Activated B cell treated with CpG ODN at 0.5 μM for 24 hours (primary cell): ENCODE measurements around the gene ZNF282. TPM values are rescaled to one million over a fixed set of nuclear protein-coding genes. Genes with fewer than 3 reads are reported as not detected.

Source experiments
- ATAC-seq: fragments of 200-7000 bp; cut with Tn5 transposase; one replicate; pipeline ENCODE4 v1.10.0; 2021; ENCODE audit warnings: low read depth, mild to moderate bottlenecking, moderate library complexity
- CTCF ChIA-PET: fragments of 350-600 bp; sonication (Branson Sonifier 250); formaldehyde crosslinking; loops from one replicate; lab custom pipeline; 2021; ENCODE audit warnings: antibody characterized with exemption; lab: Charles Lee
- POLR2A ChIA-PET: fragments of 350-600 bp; sonication (Branson Sonifier 250); formaldehyde crosslinking; loops from one replicate; lab custom pipeline; 2021; ENCODE audit warnings: antibody characterized with exemption; lab: Charles Lee
- DNase-seq: peaks from one replicate; pipeline ENCODE4 v3.0.0; 2022
- H3K27ac Mint-ChIP-seq: one replicate; pipeline ENCODE4 v1.8.0; 2020; ENCODE audit warnings: mixed read lengths
- H3K27me3 Mint-ChIP-seq: one replicate; pipeline ENCODE4 v1.8.0; 2021; ENCODE audit warnings: mixed read lengths
- H3K36me3 Mint-ChIP-seq: one replicate; pipeline ENCODE4 v1.8.0; 2021; ENCODE audit warnings: low read depth, mixed read lengths
- H3K4me1 Mint-ChIP-seq: one replicate; pipeline ENCODE4 v1.8.0; 2021; ENCODE audit warnings: mixed read lengths
- H3K4me3 Mint-ChIP-seq: one replicate; pipeline ENCODE4 v1.8.0; 2020; ENCODE audit warnings: mild to moderate bottlenecking, mixed read lengths
- H3K9me3 Mint-ChIP-seq: one replicate; pipeline ENCODE4 v1.8.0; 2020; ENCODE audit warnings: mixed read lengths
- CTCF ChIP-seq: fragments of 200-600 bp; IDR thresholded peaks from one replicate; pipeline ENCODE4 v1.8.0; 2022; ENCODE audit warnings: antibody characterized with exemption, mild to moderate bottlenecking
- intact Hi-C: fragments of 100-400 bp; cut with micrococcal nuclease; formaldehyde crosslinking; loops from one replicate; pipeline ENCODE4 v1.15.1; 2024
- total RNA-seq: library from RNA; stranded (reverse); gene quantifications from 2 replicates; pipeline ENCODE4 v1.2.3, GENCODE V29; 2022

The ZNF282 gene
- total RNA-seq, 1 donor from 2014 or later = 21.7 TPM

GRCh38 chr7:149216402-149216801 lies 21.1 kb downstream of the ZNF282 start:
- ChIA-PET CTCF (interaction anchor here (0.6 kb wide), 1 partner anchor 35 kb away, joined by 3 read pairs; no protein-coding TSS in a partner anchor), POLR2A (no interaction called here)
- no peaks in the 10 kb centered on the region for H3K9me3 Mint-ChIP-seq
- intact Hi-C loops = no loop called here
- DNase-seq (no peak), ATAC-seq (no peak)
- peaks cover 87% of the 10 kb centered on the region for H3K36me3 Mint-ChIP-seq
- no peaks in the 10 kb centered on the region for H3K4me1 Mint-ChIP-seq
- H3K27ac Mint-ChIP-seq = no peak overlapping the region
- no peak overlapping the region for H3K4me3 Mint-ChIP-seq
- no peaks in the 10 kb centered on the region for H3K27me3 Mint-ChIP-seq
- no peak for TF ChIP-seq CTCF

DNA sequence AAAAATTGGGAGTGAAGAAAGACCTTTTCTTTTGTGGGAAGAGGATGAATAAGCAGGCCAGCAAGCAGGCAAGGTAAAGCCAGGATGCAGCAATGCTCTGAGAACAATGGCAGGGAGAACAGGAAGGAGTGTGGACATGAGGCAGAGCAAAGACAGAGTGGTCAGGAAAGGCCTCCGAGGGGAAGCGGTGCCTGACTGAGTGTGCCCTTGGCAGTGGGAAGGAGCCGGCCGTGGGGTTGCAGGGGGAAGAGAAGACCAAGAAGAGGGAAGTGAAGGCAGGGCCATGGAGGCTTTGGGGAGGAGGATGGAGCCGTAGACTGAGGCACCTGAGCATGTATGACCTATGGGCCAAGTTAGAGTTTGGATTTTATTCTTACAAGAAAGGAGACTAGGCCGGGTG lies 22.2 kb downstream of the ZNF282 start:
- no peak overlapping the region for H3K27ac Mint-ChIP-seq
- no peak overlapping the region for H3K4me3 Mint-ChIP-seq
- ChIA-PET POLR2A (no interaction called here), CTCF (no interaction called here)
- peaks cover 85% of the 10 kb centered on the region for H3K36me3 Mint-ChIP-seq
- no peaks in the 10 kb centered on the region for H3K27me3 Mint-ChIP-seq
- TF ChIP-seq CTCF = no peak
- DNase-seq (no peak), ATAC-seq (no peak)
- no peaks in the 10 kb centered on the region for H3K9me3 Mint-ChIP-seq
- no peaks in the 10 kb centered on the region for H3K4me1 Mint-ChIP-seq
- intact Hi-C loops = no loop called here

DNA sequence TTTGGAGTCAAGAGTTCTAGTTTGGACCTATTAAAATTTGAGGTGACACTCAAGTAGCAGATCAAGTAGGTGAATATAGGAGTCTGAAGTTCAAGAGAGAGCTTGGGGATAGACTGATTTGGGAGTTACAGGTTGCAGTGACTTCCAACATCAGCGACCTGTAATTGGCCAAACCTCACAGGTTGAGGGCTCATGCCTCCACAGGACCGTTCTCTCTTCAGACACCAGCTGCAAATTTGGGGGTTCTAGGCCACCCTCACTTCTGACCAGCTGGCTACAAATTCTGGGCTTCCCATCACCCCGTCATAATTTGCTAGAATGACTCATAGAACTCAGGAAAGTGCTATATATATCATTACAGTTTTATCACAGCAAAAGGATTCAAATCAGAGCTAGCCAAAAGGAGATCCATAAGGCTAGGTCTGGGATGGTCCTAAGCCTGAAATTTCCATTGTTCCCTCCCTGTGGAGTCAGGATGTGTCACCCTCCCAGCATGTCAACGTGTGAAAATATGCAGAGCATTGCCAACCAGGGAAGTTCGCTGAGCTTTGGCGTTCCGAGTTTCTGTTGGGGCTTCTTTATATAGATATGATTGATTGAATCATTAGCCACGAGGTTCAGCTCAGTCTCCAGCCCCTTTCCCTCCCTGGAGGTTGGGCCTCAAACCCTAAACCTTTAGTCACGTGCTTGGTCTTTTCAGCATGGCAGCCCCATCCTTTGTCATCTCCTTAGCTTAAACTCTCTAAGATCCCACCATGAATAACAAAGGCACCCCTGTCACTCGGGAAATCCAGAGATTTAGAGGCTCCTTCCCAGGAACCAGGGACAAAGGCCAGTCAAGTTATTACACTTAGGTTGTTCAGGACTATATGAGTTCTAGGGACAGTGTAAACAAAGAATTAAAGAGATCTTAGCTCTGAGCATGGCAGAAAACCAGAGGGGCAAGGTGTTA lies 23.4 kb downstream of the ZNF282 start:
- Mint-ChIP-seq H3K36me3 (peaks cover 81% of the 10 kb centered on the region), H3K27me3 (no peaks in the 10 kb centered on the region), H3K4me3 (no peak overlapping the region), H3K4me1 (no peaks in the 10 kb centered on the region), H3K9me3 (no peaks in the 10 kb centered on the region), H3K27ac (no peak overlapping the region)
- DNase-seq = no peak
- ChIA-PET CTCF (no interaction called here), POLR2A (no interaction called here)
- no peak for ATAC-seq
- intact Hi-C loops = no loop called here
- no peak for TF ChIP-seq CTCF

- no peak overlapping the region for H3K27ac Mint-ChIP-seq
- H3K36me3 Mint-ChIP-seq = peaks cover 76% of the 10 kb centered on the region
- no peaks in the 10 kb centered on the region for H3K4me1 Mint-ChIP-seq
- H3K9me3 Mint-ChIP-seq = no peaks in the 10 kb centered on the region
- no peak for TF ChIP-seq CTCF
- H3K4me3 Mint-ChIP-seq = no peak overlapping the region
- H3K27me3 Mint-ChIP-seq = no peaks in the 10 kb centered on the region
- ATAC-seq = no peak
- DNase-seq = no peak
- intact Hi-C loops = no loop called here
- ChIA-PET CTCF (no interaction called here), POLR2A (no interaction called here)
Observed at GRCh38 chr7:149220534-149220933, 25.2 kb downstream of the ZNF282 start.

- ATAC-seq (no peak), DNase-seq (no peak)
- peaks cover 58% of the 10 kb centered on the region for H3K36me3 Mint-ChIP-seq
- intact Hi-C loops = no loop called here
- CTCF ChIA-PET = no interaction called here
- POLR2A ChIA-PET = no interaction called here
- no peaks in the 10 kb centered on the region for H3K9me3 Mint-ChIP-seq
- no peak overlapping the region for H3K27ac Mint-ChIP-seq
- no peaks in the 10 kb centered on the region for H3K27me3 Mint-ChIP-seq
- H3K4me3 Mint-ChIP-seq = no peak overlapping the region
- no peak for TF ChIP-seq CTCF
- H3K4me1 Mint-ChIP-seq = no peaks in the 10 kb centered on the region
Observed at GRCh38 chr7:149223176-149223575, 27.8 kb downstream of the ZNF282 start.
